ENCODE results near the gene SEPTIN14.
"Not testable (repeated sequence)": the region's sequence is repeated elsewhere in the genome, so short reads cannot be mapped to it uniquely, and the experiment has no call there.

DNA sequence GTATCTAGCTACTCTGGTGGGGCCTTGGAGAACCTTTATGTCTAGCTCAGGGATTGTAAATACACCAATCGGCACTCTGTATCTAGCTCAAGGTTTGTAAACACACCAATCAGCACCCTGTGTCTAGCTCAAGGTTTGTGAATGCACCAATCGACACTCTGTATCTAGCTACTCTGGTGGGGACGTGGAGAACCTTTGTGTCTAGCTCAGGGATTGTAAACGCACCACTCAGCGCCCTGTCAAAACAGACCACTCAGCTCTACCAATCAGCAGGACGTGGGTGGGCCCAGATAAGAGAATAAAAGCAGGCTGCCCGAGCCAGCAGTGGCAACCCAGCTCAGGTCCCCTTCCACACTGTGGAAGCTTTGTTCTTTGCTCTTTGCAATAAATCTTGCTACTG lies 6.4 kb upstream of the SEPTIN14 start:
- not testable (repeated sequence) for TF ChIP-seq CTCF (IDR thresholded peaks at IDR 0.05 in 2 of 3, conservative IDR thresholded peaks at IDR 0.05 in 1 of 3; ENCODE audit: borderline replicate concordance in 1 of 3, insufficient read depth in 1 of 3, low read depth in 2 of 3, low read length in 2 of 3); YY1 (IDR thresholded peaks at IDR 0.05; ENCODE audit: extremely low read depth, insufficient replicate concordance, low read depth, low read length); POLR2A (IDR thresholded peaks at IDR 0.05; ENCODE audit: borderline replicate concordance, extremely low read depth, insufficient read depth, insufficient read length); SP1 (IDR thresholded peaks at IDR 0.05; ENCODE audit: low read depth); POLR2AphosphoS5 (IDR thresholded peaks at IDR 0.05; ENCODE audit: low read depth, low read length); MAX (IDR thresholded peaks at IDR 0.05); ZNF274 (IDR thresholded peaks at IDR 0.05; ENCODE audit: low read depth, low read length); REST (IDR thresholded peaks at IDR 0.05; ENCODE audit: low read depth); RAD21 (IDR thresholded peaks at IDR 0.05; ENCODE audit: low read depth); SRF (IDR thresholded peaks at IDR 0.05; ENCODE audit: low read depth); EZH2 (IDR thresholded peaks at IDR 0.05); ZFX (IDR thresholded peaks at IDR 0.05); SIN3A (IDR thresholded peaks at IDR 0.05; ENCODE audit: low read depth); CEBPB (IDR thresholded peaks at IDR 0.05; ENCODE audit: low read depth)
